Parathyroid adenoma (tissue), 2 donors: Measurements from ENCODE around the gene MTG2.
"Not testable (repeated sequence)": the region's sequence is repeated elsewhere in the genome, so short reads cannot be mapped to it uniquely, and the experiment has no call there.

Experiments used
- H2AFZ ChIP-seq: fragments of 300-600 bp; sonication (generic); one replicate; pipeline ENCODE4 v1.7.0; 2017; ENCODE audit warnings: antibody characterized with exemption, mild to moderate bottlenecking
- H3K27ac ChIP-seq: fragments of 300-600 bp; sonication (generic); one replicate; pipeline ENCODE4 v1.7.0; 2017
- H3K27me3 ChIP-seq: fragments of 300-600 bp; sonication (generic); one replicate; pipeline ENCODE4 v1.7.0; 2017; ENCODE audit warnings: low read length; ENCODE audit not compliant: control insufficient read depth, insufficient read depth
- H3K36me3 ChIP-seq: fragments of 300-600 bp; sonication (generic); one replicate; pipeline ENCODE4 v1.7.0; 2017; ENCODE audit warnings: low read length; ENCODE audit not compliant: control insufficient read depth, insufficient read depth
- H3K4me1 ChIP-seq: fragments of 300-600 bp; sonication (generic); one replicate; pipeline ENCODE4 v1.7.0; 2017; ENCODE audit warnings: control low read depth
- H3K4me2 ChIP-seq: fragments of 300-600 bp; sonication (generic); one replicate; pipeline ENCODE4 v1.7.0; 2017; ENCODE audit warnings: low read length
- H3K4me3 ChIP-seq: fragments of 300-600 bp; sonication (generic); one replicate; pipeline ENCODE4 v1.7.0; 2017; ENCODE audit warnings: low read depth, low read length
- H3K79me2 ChIP-seq: fragments of 300-600 bp; sonication (generic); one replicate; pipeline ENCODE4 v1.7.0; 2017; ENCODE audit warnings: control low read depth
- H3K9ac ChIP-seq: fragments of 300-600 bp; sonication (generic); one replicate; pipeline ENCODE4 v1.7.0; 2017; ENCODE audit warnings: mild to moderate bottlenecking
- H3K9me3 ChIP-seq: fragments of 300-600 bp; sonication (generic); one replicate; pipeline ENCODE4 v1.7.0; 2017; ENCODE audit warnings: low read length; ENCODE audit not compliant: control insufficient read depth
- CTCF ChIP-seq: fragments of 300-600 bp; sonication (generic); IDR thresholded peaks from one replicate; pipeline ENCODE4 v1.7.0; 2017; ENCODE audit warnings: antibody characterized with exemption, mild to moderate bottlenecking
- donor health status: primary hyperparathyroidism.

Gene MTG2

GRCh38 chr20:62146019-62146755 lies 36.6 kb upstream of the MTG2 start:
- no peak for TF ChIP-seq CTCF
- H3K9ac ChIP-seq: no peak overlapping the region
- H3K4me1 ChIP-seq: peaks cover 13% of the 10 kb centered on the region
- H3K4me2 ChIP-seq: no peak overlapping the region
- no peak overlapping the region for H2AFZ ChIP-seq
- no peak overlapping the region for H3K27ac ChIP-seq
- H3K36me3 ChIP-seq: no peaks in the 10 kb centered on the region
- H3K27me3 ChIP-seq: no peaks in the 10 kb centered on the region
- H3K79me2 ChIP-seq: peaks cover 67% of the 10 kb centered on the region
- H3K9me3 ChIP-seq: no peaks in the 10 kb centered on the region
- H3K4me3 ChIP-seq: no peak overlapping the region

- H3K27me3 ChIP-seq: no peaks in the 10 kb centered on the region
- no peaks in the 10 kb centered on the region for H3K36me3 ChIP-seq
- peaks cover 4% of the 10 kb centered on the region for H3K4me1 ChIP-seq
- no peak overlapping the region for H3K4me2 ChIP-seq
- H3K4me3 ChIP-seq: no peak overlapping the region
- H3K79me2 ChIP-seq: peaks cover 67% of the 10 kb centered on the region
- TF ChIP-seq CTCF: no peak
- no peak overlapping the region for H2AFZ ChIP-seq
- H3K27ac ChIP-seq: no peak overlapping the region
- H3K9me3 ChIP-seq: no peaks in the 10 kb centered on the region
- no peak overlapping the region for H3K9ac ChIP-seq
These were observed 35.7 kb upstream of the MTG2 start for GRCh38 chr20:62147125-62147524.

GRCh38 chr20:62147528-62147927 lies 35.3 kb upstream of the MTG2 start:
- Histone ChIP-seq H3K4me2 (no peak overlapping the region), H3K27ac (no peak overlapping the region), H3K36me3 (no peaks in the 10 kb centered on the region), H3K4me3 (no peak overlapping the region), H3K27me3 (no peaks in the 10 kb centered on the region), H3K79me2 (peaks cover 68% of the 10 kb centered on the region), H3K9me3 (no peaks in the 10 kb centered on the region), H2AFZ (no peak overlapping the region), H3K4me1 (peaks cover 4% of the 10 kb centered on the region), H3K9ac (no peak overlapping the region)
- TF ChIP-seq CTCF: no peak

- H3K4me3 ChIP-seq, H3K9me3 ChIP-seq, H3K36me3 ChIP-seq, H3K9ac ChIP-seq, H2AFZ ChIP-seq, H3K27ac ChIP-seq, H3K4me1 ChIP-seq, H3K27me3 ChIP-seq, H3K4me2 ChIP-seq: not testable (repeated sequence)
- H3K79me2 ChIP-seq: peaks cover 73% of the 10 kb centered on the region
These were observed 34.4 kb upstream of the MTG2 start for GRCh38 chr20:62148383-62148782.

GRCh38 chr20:62148908-62149314 lies 33.9 kb upstream of the MTG2 start:
- H3K27me3 ChIP-seq: no peaks in the 10 kb centered on the region
- peaks cover 73% of the 10 kb centered on the region for H3K79me2 ChIP-seq
- H3K27ac ChIP-seq: no peak overlapping the region
- H3K9ac ChIP-seq: no peak overlapping the region
- no peak overlapping the region for H3K4me2 ChIP-seq
- no peak overlapping the region for H3K4me3 ChIP-seq
- TF ChIP-seq CTCF: no peak
- peaks cover 4% of the 10 kb centered on the region for H3K4me1 ChIP-seq
- H3K36me3 ChIP-seq: no peaks in the 10 kb centered on the region
- H3K9me3 ChIP-seq: no peaks in the 10 kb centered on the region
- H2AFZ ChIP-seq: no peak overlapping the region
